Body of pancreas (tissue), 4 donors: Measurements from ENCODE around the gene MAGI1.

Experiments used
- CTCF ChIP-seq, 7 experiments: fragments of 450-650 bp in 4 of 7; fragments of 200-600 bp in 3 of 7; sonication (generic) in 3 of 7; IDR thresholded peaks; one replicate each; pipeline ENCODE4 v1.5.1; 2016 to 2019; ENCODE audit warnings: antibody characterized with exemption in 7 of 7
- POLR2A ChIP-seq, 3 donors: fragments of 450-650 bp; IDR thresholded peaks; one replicate each; pipeline ENCODE4 v1.6.1; 2016; ENCODE audit warnings: antibody characterized with exemption in 3 of 3, mild to moderate bottlenecking in 2 of 3

DNA sequence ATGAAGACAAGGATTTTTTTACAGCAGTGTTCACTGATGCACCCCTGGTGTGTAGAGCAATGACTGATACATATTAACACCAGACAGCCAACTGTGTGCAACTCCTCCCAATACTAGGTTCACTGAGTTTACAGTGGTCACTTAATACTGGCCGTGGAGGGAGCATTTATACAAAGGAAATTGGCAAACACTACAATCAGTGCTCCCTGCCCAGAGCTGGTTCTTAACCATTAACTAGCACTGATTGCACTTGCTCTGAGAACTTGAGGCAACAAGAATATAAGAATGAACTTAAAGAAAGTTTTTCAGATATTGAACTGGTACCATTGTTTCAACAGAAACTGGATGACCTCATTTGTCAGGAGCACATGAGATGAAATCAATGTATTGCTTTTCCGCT lies 110.6 kb downstream of the MAGI1 start:
- TF ChIP-seq POLR2A (IDR thresholded peaks at IDR 0.05) = no peak
- TF ChIP-seq CTCF (IDR thresholded peaks at IDR 0.05) = no peak
